ENCODE measurements around the gene MRPL20. TPM values are rescaled to one million over a fixed set of nuclear protein-coding genes. Genes with fewer than 3 reads are reported as not detected.

MRPL20 gene
- total RNA-seq, 1 donor from 2014 or later, result 86.9 TPM

GRCh38 chr1:1435106-1435903 lies 28.2 kb upstream of the MRPL20 start, which contains the start of gene VWA1:
Gene VWA1 (plus strand): TSS chr1:1435690. CDS start chr1:1435749, 59 bp downstream.
- DNase-seq (ENCODE audit: extremely low spot score, unreplicated experiment), result no peak
- H3K9me3 Mint-ChIP-seq (ENCODE audit: unreplicated experiment), result no peaks in the 10 kb centered on the region
- H3K36me3 Mint-ChIP-seq (ENCODE audit: unreplicated experiment), result no peaks in the 10 kb centered on the region
- H3K4me1 Mint-ChIP-seq (ENCODE audit: unreplicated experiment), result peaks cover 41% of the 10 kb centered on the region
- TF ChIP-seq, protein P1, sequence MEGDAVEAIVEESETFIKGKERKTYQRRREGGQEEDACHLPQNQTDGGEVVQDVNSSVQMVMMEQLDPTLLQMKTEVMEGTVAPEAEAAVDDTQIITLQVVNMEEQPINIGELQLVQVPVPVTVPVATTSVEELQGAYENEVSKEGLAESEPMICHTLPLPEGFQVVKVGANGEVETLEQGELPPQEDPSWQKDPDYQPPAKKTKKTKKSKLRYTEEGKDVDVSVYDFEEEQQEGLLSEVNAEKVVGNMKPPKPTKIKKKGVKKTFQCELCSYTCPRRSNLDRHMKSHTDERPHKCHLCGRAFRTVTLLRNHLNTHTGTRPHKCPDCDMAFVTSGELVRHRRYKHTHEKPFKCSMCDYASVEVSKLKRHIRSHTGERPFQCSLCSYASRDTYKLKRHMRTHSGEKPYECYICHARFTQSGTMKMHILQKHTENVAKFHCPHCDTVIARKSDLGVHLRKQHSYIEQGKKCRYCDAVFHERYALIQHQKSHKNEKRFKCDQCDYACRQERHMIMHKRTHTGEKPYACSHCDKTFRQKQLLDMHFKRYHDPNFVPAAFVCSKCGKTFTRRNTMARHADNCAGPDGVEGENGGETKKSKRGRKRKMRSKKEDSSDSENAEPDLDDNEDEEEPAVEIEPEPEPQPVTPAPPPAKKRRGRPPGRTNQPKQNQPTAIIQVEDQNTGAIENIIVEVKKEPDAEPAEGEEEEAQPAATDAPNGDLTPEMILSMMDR (IDR thresholded peaks at IDR 0.05), result no peak
- peak within 1 kb of the TSS; percentile 59 for H3K4me3 Mint-ChIP-seq (ENCODE audit: unreplicated experiment)
- no peaks in the 10 kb centered on the region for H3K27me3 Mint-ChIP-seq (ENCODE audit: unreplicated experiment)
- no peak within 1 kb of the TSS for H3K27ac Mint-ChIP-seq (ENCODE audit: unreplicated experiment)

- H3K27ac Mint-ChIP-seq (ENCODE audit: unreplicated experiment), result no peak overlapping the region
These were observed 27.7 kb upstream of the MRPL20 start for GRCh38 chr1:1434824-1435105.

GRCh38 chr1:1434131-1434823 lies 27.2 kb upstream of the MRPL20 start:
- peaks cover 51% of the 10 kb centered on the region for H3K4me1 Mint-ChIP-seq (ENCODE audit: unreplicated experiment)
- TF ChIP-seq, protein P1 (IDR thresholded peaks at IDR 0.05), result no peak
- H3K27me3 Mint-ChIP-seq (ENCODE audit: unreplicated experiment), result no peaks in the 10 kb centered on the region
- H3K9me3 Mint-ChIP-seq (ENCODE audit: unreplicated experiment), result no peaks in the 10 kb centered on the region
- DNase-seq (ENCODE audit: extremely low spot score, unreplicated experiment), result no peak
- no peaks in the 10 kb centered on the region for H3K36me3 Mint-ChIP-seq (ENCODE audit: unreplicated experiment)
- H3K4me3 Mint-ChIP-seq (ENCODE audit: unreplicated experiment), result no peak overlapping the region
- no peak overlapping the region for H3K27ac Mint-ChIP-seq (ENCODE audit: unreplicated experiment)

More at GRCh38 chr1:1434824-1435105, 27.7 kb upstream of the MRPL20 start:
- Mint-ChIP-seq H3K36me3 (ENCODE audit: unreplicated experiment) (no peaks in the 10 kb centered on the region), H3K9me3 (ENCODE audit: unreplicated experiment) (no peaks in the 10 kb centered on the region), H3K4me1 (ENCODE audit: unreplicated experiment) (peaks cover 47% of the 10 kb centered on the region), H3K27me3 (ENCODE audit: unreplicated experiment) (no peaks in the 10 kb centered on the region), H3K4me3 (ENCODE audit: unreplicated experiment) (peak overlapping the region; percentile 51)
- no peak for DNase-seq (ENCODE audit: extremely low spot score, unreplicated experiment)
- TF ChIP-seq, protein P1 (IDR thresholded peaks at IDR 0.05), result no peak

DNA sequence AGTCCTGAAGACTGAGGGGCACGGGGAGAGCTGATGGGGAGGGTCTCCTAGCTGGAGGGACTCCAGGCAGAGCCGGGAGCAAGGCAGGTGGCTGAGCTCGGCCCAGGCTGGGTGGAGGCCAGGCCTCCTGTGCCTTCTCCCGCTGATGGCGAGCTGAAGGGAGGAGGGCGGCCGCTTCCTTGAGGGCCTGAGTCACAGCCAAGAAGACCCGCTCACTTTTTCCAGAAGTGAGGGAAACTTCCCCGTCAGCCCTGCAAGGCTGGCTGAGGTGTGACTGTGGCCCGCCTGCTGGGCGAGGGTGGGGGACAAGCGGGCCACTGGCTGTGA lies 26.7 kb upstream of the MRPL20 start:
- Mint-ChIP-seq H3K36me3 (ENCODE audit: unreplicated experiment) (no peaks in the 10 kb centered on the region), H3K9me3 (ENCODE audit: unreplicated experiment) (no peaks in the 10 kb centered on the region), H3K27ac (ENCODE audit: unreplicated experiment) (peak overlapping the region; percentile 47), H3K27me3 (ENCODE audit: unreplicated experiment) (no peaks in the 10 kb centered on the region), H3K4me3 (ENCODE audit: unreplicated experiment) (no peak overlapping the region), H3K4me1 (ENCODE audit: unreplicated experiment) (peaks cover 51% of the 10 kb centered on the region)
- TF ChIP-seq, protein P1 (IDR thresholded peaks at IDR 0.05), result no peak
- no peak for DNase-seq (ENCODE audit: extremely low spot score, unreplicated experiment)
